Vagina (tissue), 2 donors: ENCODE measurements around the gene YOD1. TPM values are rescaled to one million over a fixed set of nuclear protein-coding genes. Genes with fewer than 3 reads are reported as not detected.

Experiments
- DNase-seq, 2 donors: peaks; one replicate each; pipeline ENCODE4 v3.0.0-alpha.2; 2017; ENCODE audit errors: extremely low spot score in 2 of 2
- H3K27ac ChIP-seq: fragments of 200-600 bp; sonication (generic); one replicate; pipeline ENCODE4 v1.5.1; 2019
- H3K27me3 ChIP-seq: fragments of 200-600 bp; sonication (generic); one replicate; pipeline ENCODE4 v1.5.1; 2019
- H3K36me3 ChIP-seq, 2 donors: fragments of 200-600 bp; sonication (generic); one replicate each; pipeline ENCODE4 v1.5.1; 2017 to 2019
- H3K4me1 ChIP-seq: fragments of 200-600 bp; sonication (generic); one replicate; pipeline ENCODE4 v1.5.1; 2019
- H3K4me3 ChIP-seq, 2 donors: fragments of 200-600 bp; sonication (generic); 1 replicate in 1 of 2; 2 replicates in 1 of 2; pipeline ENCODE4 v1.5.1; 2016 to 2019
- H3K9me3 ChIP-seq: fragments of 200-600 bp; sonication (generic); one replicate; pipeline ENCODE4 v1.5.1; 2019
- POLR2A ChIP-seq, 2 donors: fragments of 450-650 bp; IDR thresholded peaks; one replicate each; pipeline ENCODE4 v1.6.1; 2017; ENCODE audit warnings: antibody characterized with exemption in 2 of 2, mild to moderate bottlenecking in 2 of 2, moderate library complexity in 2 of 2
- POLR2AphosphoS5 ChIP-seq, 2 donors: sonication (generic); formaldehyde crosslinking; IDR thresholded peaks; one replicate each; pipeline ENCODE4 v1.9.0; 2017; ENCODE audit warnings: antibody characterized with exemption in 2 of 2, mild to moderate bottlenecking in 2 of 2, low read depth in 1 of 2; ENCODE audit not compliant: insufficient read depth in 1 of 2
- intact Hi-C: fragments of 100-400 bp; cut with DNase I; formaldehyde crosslinking; loops from one replicate; pipeline ENCODE4 v1.15.1; 2023
- total RNA-seq: library from RNA; depleted of rRNA; stranded (reverse); fragments of >200 nt; gene quantifications from one replicate; pipeline ENCODE4 v1.2.3, GENCODE V29; 2016
- TF ChIP-seq, protein P1 (sequence below), 3 experiments: fragments of 450-650 bp in 2 of 3; fragments of 200-600 bp in 1 of 3; sonication (generic) in 1 of 3; IDR thresholded peaks; one replicate each; pipeline ENCODE4 v1.5.1; 2017 to 2019; ENCODE audit warnings: antibody characterized with exemption in 3 of 3, mild to moderate bottlenecking in 2 of 3, moderate library complexity in 2 of 3

Gene YOD1
- total RNA-seq: 25.3 TPM

DNA sequence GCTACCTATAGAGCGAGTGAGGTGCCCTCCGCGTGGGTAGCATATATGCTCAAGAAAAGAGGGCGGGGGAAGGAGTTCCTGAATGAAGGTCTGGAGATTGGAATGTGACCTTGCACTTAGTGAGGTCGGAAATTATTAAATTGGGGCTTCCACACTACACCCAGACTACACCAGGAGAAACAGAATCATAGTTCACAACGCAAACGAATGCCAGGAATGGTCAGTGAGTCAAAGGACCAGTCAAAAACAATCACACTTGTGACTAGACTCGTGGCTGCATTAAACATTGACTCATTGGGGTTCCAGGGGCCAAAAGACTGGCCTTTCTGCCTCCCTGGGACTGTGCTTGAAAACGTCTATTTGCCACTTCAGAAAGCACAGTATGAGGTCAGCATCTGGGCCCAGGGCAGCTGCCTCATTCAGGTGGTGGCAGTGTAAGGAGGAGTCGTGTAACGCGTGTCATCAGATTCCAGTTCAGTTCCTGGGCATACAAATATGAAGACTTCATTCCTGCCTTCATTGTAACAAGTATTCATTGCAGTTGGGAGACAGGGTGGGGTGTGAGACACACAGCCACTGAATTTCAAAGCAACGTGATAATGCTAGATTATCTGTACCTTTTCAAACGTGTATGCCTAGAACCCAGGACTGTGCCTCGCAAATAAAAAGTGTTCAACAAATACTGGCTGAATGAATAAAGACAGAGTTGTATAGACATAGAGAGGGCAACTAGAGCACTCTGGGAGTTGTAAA, at the start of gene YOD1:
Gene YOD1 (minus strand): TSS at position 18 of the 753 bp plus-strand sequence. CDS start 178 bp downstream, outside the sequence.
- Histone ChIP-seq H3K27me3 (no peaks in the 10 kb centered on the region), H3K4me3 (peak within 1 kb of the TSS; percentile 79 to 97), H3K27ac (peak within 1 kb of the TSS; percentile 92), H3K9me3 (no peaks in the 10 kb centered on the region), H3K36me3 (peaks cover 0 to 12% of the 10 kb centered on the region in 2 donors), H3K4me1 (peaks cover 46% of the 10 kb centered on the region)
- TF ChIP-seq POLR2A (IDR thresholded peaks at IDR 0.05): no peak
- TF ChIP-seq, protein P1, sequence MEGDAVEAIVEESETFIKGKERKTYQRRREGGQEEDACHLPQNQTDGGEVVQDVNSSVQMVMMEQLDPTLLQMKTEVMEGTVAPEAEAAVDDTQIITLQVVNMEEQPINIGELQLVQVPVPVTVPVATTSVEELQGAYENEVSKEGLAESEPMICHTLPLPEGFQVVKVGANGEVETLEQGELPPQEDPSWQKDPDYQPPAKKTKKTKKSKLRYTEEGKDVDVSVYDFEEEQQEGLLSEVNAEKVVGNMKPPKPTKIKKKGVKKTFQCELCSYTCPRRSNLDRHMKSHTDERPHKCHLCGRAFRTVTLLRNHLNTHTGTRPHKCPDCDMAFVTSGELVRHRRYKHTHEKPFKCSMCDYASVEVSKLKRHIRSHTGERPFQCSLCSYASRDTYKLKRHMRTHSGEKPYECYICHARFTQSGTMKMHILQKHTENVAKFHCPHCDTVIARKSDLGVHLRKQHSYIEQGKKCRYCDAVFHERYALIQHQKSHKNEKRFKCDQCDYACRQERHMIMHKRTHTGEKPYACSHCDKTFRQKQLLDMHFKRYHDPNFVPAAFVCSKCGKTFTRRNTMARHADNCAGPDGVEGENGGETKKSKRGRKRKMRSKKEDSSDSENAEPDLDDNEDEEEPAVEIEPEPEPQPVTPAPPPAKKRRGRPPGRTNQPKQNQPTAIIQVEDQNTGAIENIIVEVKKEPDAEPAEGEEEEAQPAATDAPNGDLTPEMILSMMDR (IDR thresholded peaks at IDR 0.05): no peak
- TF ChIP-seq POLR2AphosphoS5 (IDR thresholded peaks at IDR 0.05; ENCODE audit: insufficient read depth in 1 of 2, low read depth in 1 of 2): no peak
- peak in 1 of 2 donors; percentile 85 for DNase-seq
- intact Hi-C loops: no loop called here

DNA sequence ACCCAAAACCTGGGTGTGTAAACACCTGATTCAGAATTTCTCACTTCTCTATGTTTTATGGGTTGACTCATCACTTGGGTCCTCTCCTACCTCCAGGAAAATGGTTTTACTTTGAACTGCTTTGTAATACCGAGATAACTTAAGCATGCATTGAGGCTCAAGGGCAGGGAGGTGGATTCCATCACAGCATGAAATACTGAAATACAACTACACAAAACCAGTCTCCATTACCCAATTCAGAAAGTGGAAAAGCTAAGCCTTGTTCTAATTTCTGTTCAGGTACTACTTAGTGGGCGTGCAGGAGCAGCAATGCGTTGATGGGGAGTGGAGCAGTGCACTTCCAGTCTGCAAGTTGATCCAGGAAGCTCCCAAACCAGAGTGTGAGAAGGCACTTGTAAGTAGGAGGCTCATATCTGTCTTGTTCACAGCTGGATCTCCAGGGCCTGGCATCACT, 46.9 kb upstream of the YOD1 start:
- Histone ChIP-seq H3K4me3 (no peak overlapping the region), H3K27ac (no peak overlapping the region), H3K4me1 (no peaks in the 10 kb centered on the region), H3K27me3 (no peaks in the 10 kb centered on the region), H3K36me3 (no peaks in the 10 kb centered on the region), H3K9me3 (no peaks in the 10 kb centered on the region)
- intact Hi-C loops: no loop called here
- TF ChIP-seq, protein P1 (IDR thresholded peaks at IDR 0.05): no peak
- no peak for TF ChIP-seq POLR2AphosphoS5 (IDR thresholded peaks at IDR 0.05; ENCODE audit: insufficient read depth in 1 of 2, low read depth in 1 of 2)
- TF ChIP-seq POLR2A (IDR thresholded peaks at IDR 0.05): no peak
- DNase-seq: no peak

DNA sequence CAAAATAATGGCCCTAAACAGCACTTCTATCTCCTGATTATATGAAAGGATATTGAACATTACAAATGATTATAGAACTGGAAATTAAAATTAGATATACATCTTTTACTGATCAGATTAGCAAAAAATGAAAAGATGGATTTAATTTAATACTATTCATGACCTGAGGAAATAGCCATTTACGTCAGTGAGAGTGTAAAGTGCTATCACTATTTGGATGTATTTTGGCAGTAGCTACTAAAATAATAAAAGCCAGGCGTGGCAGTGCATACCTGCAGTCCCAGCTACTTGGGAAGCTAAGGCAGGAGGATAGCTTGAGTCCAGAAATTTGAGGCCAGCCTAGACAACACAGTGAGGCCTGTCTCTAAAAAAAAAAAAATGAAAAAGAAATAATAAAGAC, 42.9 kb upstream of the YOD1 start:
- no peaks in the 10 kb centered on the region for H3K36me3 ChIP-seq
- H3K4me3 ChIP-seq: no peak overlapping the region
- intact Hi-C loops: no loop called here
- DNase-seq: no peak
- H3K27ac ChIP-seq: no peak overlapping the region
- no peaks in the 10 kb centered on the region for H3K4me1 ChIP-seq
- no peaks in the 10 kb centered on the region for H3K9me3 ChIP-seq
- TF ChIP-seq POLR2AphosphoS5 (IDR thresholded peaks at IDR 0.05; ENCODE audit: insufficient read depth in 1 of 2, low read depth in 1 of 2): no peak
- no peak for TF ChIP-seq POLR2A (IDR thresholded peaks at IDR 0.05)
- TF ChIP-seq, protein P1 (IDR thresholded peaks at IDR 0.05): no peak
- H3K27me3 ChIP-seq: no peaks in the 10 kb centered on the region

DNA sequence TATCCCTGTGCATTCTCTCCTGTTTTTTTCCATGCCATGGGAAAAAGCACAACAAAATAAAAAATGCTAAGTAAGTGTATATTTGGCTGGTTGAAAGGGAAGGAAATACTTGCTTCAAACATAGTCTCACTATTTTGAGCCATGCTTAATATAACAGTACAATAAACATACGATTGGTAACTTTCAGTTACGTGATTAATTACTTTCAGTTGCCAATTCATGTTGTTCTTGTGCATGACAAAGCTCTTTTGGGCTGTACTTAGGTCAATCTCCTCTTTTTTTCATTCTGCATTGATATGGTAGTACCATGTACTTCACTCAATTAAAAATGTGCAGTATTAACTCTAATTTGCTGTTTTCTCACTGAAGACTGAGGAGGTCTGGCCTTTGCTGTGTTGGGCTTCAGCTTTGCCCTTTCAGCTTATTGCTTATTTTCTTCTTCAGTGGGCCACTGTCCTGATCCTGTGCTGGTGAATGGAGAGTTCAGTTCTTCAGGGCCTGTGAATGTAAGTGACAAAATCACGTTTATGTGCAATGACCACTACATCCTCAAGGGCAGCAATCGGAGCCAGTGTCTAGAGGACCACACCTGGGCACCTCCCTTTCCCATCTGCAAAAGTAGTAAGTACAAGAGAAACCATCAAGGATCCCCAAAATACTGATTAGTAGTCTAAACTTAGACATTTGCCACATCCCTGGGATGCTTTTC, 40.3 kb upstream of the YOD1 start:
- Histone ChIP-seq H3K36me3 (no peaks in the 10 kb centered on the region), H3K27ac (no peak overlapping the region), H3K4me1 (no peaks in the 10 kb centered on the region), H3K27me3 (no peaks in the 10 kb centered on the region), H3K4me3 (no peak overlapping the region), H3K9me3 (no peaks in the 10 kb centered on the region)
- intact Hi-C loops: no loop called here
- no peak for DNase-seq
- TF ChIP-seq POLR2AphosphoS5 (IDR thresholded peaks at IDR 0.05; ENCODE audit: insufficient read depth in 1 of 2, low read depth in 1 of 2) (no peak), POLR2A (IDR thresholded peaks at IDR 0.05) (no peak)
- TF ChIP-seq, protein P1 (IDR thresholded peaks at IDR 0.05): no peak
